Smooth muscle cell (in vitro differentiated cells): ENCODE data around the gene FAM222A. TPM values are rescaled to one million over a fixed set of nuclear protein-coding genes. Genes with fewer than 3 reads are reported as not detected.

Experiments used
- DNase-seq: peaks from one replicate; lab custom pipeline; 2025; ENCODE audit not compliant: unreplicated experiment; lab: John Stamatoyannopoulos, UW
- H2AFZ ChIP-seq: fragments of 200-600 bp; sonication (generic); 2 replicates; pipeline ENCODE4 v1.6.0; 2016; ENCODE audit warnings: antibody characterized with exemption, low read depth, mild to moderate bottlenecking
- H3F3A ChIP-seq: fragments of 200-600 bp; sonication (generic); 2 replicates; pipeline ENCODE4 v1.6.0; 2017; ENCODE audit warnings: antibody characterized with exemption, low read depth
- H3K27ac ChIP-seq: fragments of 200-600 bp; sonication (generic); 2 replicates; pipeline ENCODE4 v1.5.1; 2016; ENCODE audit warnings: low read depth, mild to moderate bottlenecking
- H3K27me3 ChIP-seq: fragments of 200-600 bp; sonication (generic); 2 replicates; pipeline ENCODE4 v1.6.1; 2016; ENCODE audit warnings: low read depth, mild to moderate bottlenecking
- H3K36me3 ChIP-seq: fragments of 200-600 bp; sonication (generic); 2 replicates; pipeline ENCODE4 v1.5.1; 2016; ENCODE audit warnings: low read depth
- H3K4me1 ChIP-seq: fragments of 200-600 bp; sonication (generic); 2 replicates; pipeline ENCODE4 v1.5.1; 2016; ENCODE audit warnings: low read depth
- H3K4me2 ChIP-seq: fragments of 200-600 bp; sonication (generic); 2 replicates; pipeline ENCODE4 v1.6.0; 2016; ENCODE audit warnings: mild to moderate bottlenecking
- H3K4me3 ChIP-seq: fragments of 200-600 bp; sonication (generic); 2 replicates; pipeline ENCODE4 v1.5.1; 2016; ENCODE audit warnings: mild to moderate bottlenecking
- H3K79me2 ChIP-seq: fragments of 200-600 bp; sonication (generic); 2 replicates; pipeline ENCODE4 v1.6.0; 2016; ENCODE audit warnings: low read depth, mild to moderate bottlenecking
- H3K9ac ChIP-seq: fragments of 200-600 bp; sonication (generic); 2 replicates; pipeline ENCODE4 v1.6.0; 2016; ENCODE audit warnings: low read depth
- H3K9me3 ChIP-seq: fragments of 200-600 bp; sonication (generic); replicated peaks from 2 replicates; pipeline ENCODE4 v1.5.1; 2016; ENCODE audit warnings: low read depth
- H4K20me1 ChIP-seq: fragments of 200-600 bp; sonication (generic); 2 replicates; pipeline ENCODE4 v1.6.0; 2016; ENCODE audit warnings: low read depth
- CTCF ChIP-seq: fragments of 200-600 bp; sonication (generic); IDR thresholded peaks from 2 replicates; pipeline ENCODE4 v1.5.1; 2017; ENCODE audit warnings: borderline replicate concordance, mild to moderate bottlenecking, antibody characterized with exemption; ENCODE audit not compliant: insufficient read depth, poor library complexity, severe bottlenecking
- WGBS: methylation state at CpG from one replicate; pipeline ENCODE4 v1.1.7; 2016; ENCODE audit warnings: low lambda C conversion rate; 5-methylcytosine and 5-hydroxymethylcytosine counted together
- polyA plus RNA-seq: library from polyadenylated mRNA; unstranded; fragments of >200 nt; fragmentation: Nextera tagmentation; extraction: Ambion mirVana; gene quantifications from 2 replicates; pipeline ENCODE4 v1.2.1, GENCODE V29; 2016
- total RNA-seq: library from RNA; depleted of rRNA; stranded (reverse); fragments of >200 nt; gene quantifications from 2 replicates; pipeline ENCODE4 v1.2.3, GENCODE V29; 2014

FAM222A gene
- total and polyA plus RNA-seq, 2 experiments from 2014 or later: 0.85 to 1.7 TPM

- no peak for DNase-seq
- H3K27ac ChIP-seq: no peak overlapping the region
- TF ChIP-seq CTCF: no peak
These were observed 26.4 kb downstream of the FAM222A start for GRCh38 chr12:109739747-109740693.

DNA sequence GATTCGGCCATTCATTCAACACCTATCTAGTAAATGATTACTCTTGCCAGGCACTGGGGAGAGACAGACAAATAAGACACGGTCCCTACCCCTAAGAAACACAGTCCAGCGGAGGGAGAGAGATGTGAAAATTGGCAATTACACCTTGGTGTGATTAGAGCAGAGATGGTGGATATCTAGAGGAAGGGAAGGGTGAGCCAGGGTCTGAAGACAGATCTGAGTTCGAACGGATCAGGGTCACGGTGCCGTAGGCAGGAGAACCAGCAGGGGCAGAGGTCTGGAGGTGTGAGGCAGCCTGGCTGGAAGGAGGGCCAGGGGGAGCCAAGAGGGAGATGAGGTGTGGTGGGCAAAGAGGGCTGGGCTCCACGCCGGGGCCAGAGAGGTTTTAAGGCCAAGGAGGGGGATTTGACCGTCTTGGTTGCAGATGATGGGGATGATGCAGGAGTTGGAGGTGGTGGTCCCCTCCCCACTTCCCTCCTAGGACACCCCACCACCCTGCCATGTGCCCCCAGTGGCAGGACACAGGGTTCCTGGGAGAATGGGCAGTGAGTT, 27.1 kb downstream of the FAM222A start:
- Histone ChIP-seq H3F3A (no peaks in the 10 kb centered on the region), H3K79me2 (no peaks in the 10 kb centered on the region), H3K36me3 (no peaks in the 10 kb centered on the region), H4K20me1 (peaks cover 27% of the 10 kb centered on the region), H3K4me3 (no peak overlapping the region), H3K9ac (no peak overlapping the region), H3K4me1 (peaks cover 7% of the 10 kb centered on the region), H3K4me2 (no peak overlapping the region), H3K27ac (no peak overlapping the region), H3K9me3 (no peaks in the 10 kb centered on the region), H2AFZ (no peak overlapping the region), H3K27me3 (no peaks in the 10 kb centered on the region)
- no peak for TF ChIP-seq CTCF
- 90% methylated on average over 10 of the region's 10 CpGs for WGBS
- no peak for DNase-seq

More at GRCh38 chr12:109739747-109740693, 26.4 kb downstream of the FAM222A start:
- H3K27me3 ChIP-seq: no peaks in the 10 kb centered on the region
- no peaks in the 10 kb centered on the region for H3K79me2 ChIP-seq
- peaks cover 7% of the 10 kb centered on the region for H3K4me1 ChIP-seq
- WGBS: 47% methylated on average over 18 of the region's 18 CpGs
- no peaks in the 10 kb centered on the region for H3K36me3 ChIP-seq
- peaks cover 34% of the 10 kb centered on the region for H4K20me1 ChIP-seq
- H3K4me3 ChIP-seq: no peak overlapping the region
- H2AFZ ChIP-seq: no peak overlapping the region
- no peaks in the 10 kb centered on the region for H3F3A ChIP-seq
- H3K9ac ChIP-seq: no peak overlapping the region
- no peaks in the 10 kb centered on the region for H3K9me3 ChIP-seq
- H3K4me2 ChIP-seq: no peak overlapping the region

DNA sequence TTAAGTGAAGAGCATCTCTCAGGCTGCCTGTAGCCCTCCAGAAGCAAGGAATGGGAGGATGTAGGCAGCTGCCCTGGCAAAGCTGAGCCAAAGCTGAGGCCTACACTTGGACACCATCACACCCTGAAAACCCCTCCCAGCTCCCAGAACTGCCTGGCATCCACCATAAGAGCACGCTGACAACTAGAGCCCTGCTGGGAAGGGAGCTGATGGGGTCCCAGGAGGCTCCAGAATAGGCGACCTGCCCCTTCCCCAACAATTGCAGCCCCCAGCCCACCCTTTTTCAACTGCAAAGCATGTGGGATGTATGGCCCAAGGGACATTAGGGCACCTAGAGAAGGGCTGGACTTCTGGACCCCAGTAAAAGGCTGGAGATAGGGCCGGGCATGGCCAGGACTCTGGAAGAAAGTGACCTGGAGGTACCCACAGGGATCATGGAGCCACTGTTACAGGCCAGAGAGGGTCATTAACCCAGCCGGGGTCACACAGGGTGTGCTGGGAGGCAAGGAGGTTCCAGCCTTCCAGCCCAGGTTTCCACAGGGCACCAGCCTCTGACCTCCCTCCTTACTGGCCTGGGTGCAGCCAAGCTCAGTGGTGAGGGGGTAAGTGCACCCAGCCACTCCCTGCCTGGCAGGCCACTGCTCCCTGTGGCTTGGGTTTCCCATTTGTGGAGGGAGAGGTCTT, 27.8 kb downstream of the FAM222A start:
- H3K27ac ChIP-seq: no peak overlapping the region
- no peak for DNase-seq

More for the DNA sequence above, 27.8 kb downstream of the FAM222A start:
- peaks cover 20% of the 10 kb centered on the region for H4K20me1 ChIP-seq
- no peaks in the 10 kb centered on the region for H3K9me3 ChIP-seq
- WGBS: 90% methylated on average over 4 of the region's 4 CpGs
- no peaks in the 10 kb centered on the region for H3F3A ChIP-seq
- no peak overlapping the region for H3K4me2 ChIP-seq
- H2AFZ ChIP-seq: no peak overlapping the region
- H3K9ac ChIP-seq: no peak overlapping the region
- H3K79me2 ChIP-seq: no peaks in the 10 kb centered on the region
- no peak overlapping the region for H3K4me3 ChIP-seq
- TF ChIP-seq CTCF: no peak
- peaks cover 7% of the 10 kb centered on the region for H3K4me1 ChIP-seq
- H3K36me3 ChIP-seq: no peaks in the 10 kb centered on the region
- no peaks in the 10 kb centered on the region for H3K27me3 ChIP-seq
